Esophagus squamous epithelium (tissue), 4 donors: ENCODE results near the gene GFRA1.

Experiments
- POLR2A ChIP-seq, 4 donors: fragments of 450-650 bp; IDR thresholded peaks; one replicate each; pipeline ENCODE4 v1.6.1; 2017; ENCODE audit warnings: antibody characterized with exemption in 4 of 4, mild to moderate bottlenecking in 4 of 4, moderate library complexity in 3 of 4
- TF ChIP-seq, protein P1 (sequence below), 6 experiments: fragments of 450-650 bp in 4 of 6; fragments of 200-600 bp in 2 of 6; sonication (generic) in 2 of 6; IDR thresholded peaks; one replicate each; pipeline ENCODE4 v1.5.1; 2016 to 2019; ENCODE audit warnings: antibody characterized with exemption in 6 of 6, mild to moderate bottlenecking in 4 of 6, moderate library complexity in 4 of 6

DNA sequence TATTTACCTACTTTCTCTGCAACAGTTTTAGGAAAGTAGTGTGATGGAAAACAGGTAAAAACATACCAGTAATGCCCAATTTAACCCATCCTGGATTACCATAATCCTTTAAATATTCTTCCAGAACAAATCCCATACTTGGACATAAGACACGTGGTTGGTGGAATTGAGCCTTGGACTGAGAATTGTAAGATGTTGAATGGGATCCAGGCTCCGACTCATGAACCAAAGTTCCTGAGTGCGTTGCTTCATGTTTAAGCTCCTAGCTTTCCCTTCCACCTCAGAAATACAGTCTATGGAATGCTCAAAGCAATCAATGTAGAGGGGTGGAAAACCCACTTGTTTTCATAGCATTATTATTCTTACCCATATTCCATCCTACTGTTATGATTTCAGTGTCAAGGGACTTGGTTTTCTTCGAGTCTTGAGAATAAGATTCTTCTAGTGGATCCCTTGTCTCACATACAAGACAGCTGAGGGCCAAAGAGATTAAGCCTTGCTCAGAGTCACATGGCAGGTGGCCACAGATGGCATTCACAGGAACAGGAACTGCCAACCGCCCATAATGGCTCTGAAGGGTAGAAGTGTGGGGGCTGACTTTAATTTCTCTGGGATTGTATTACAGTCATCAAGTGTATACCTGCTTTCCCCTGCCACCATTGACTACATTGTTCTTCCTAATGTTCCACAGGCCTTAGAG lies 171.2 kb downstream of the GFRA1 start:
- TF ChIP-seq, protein P1, sequence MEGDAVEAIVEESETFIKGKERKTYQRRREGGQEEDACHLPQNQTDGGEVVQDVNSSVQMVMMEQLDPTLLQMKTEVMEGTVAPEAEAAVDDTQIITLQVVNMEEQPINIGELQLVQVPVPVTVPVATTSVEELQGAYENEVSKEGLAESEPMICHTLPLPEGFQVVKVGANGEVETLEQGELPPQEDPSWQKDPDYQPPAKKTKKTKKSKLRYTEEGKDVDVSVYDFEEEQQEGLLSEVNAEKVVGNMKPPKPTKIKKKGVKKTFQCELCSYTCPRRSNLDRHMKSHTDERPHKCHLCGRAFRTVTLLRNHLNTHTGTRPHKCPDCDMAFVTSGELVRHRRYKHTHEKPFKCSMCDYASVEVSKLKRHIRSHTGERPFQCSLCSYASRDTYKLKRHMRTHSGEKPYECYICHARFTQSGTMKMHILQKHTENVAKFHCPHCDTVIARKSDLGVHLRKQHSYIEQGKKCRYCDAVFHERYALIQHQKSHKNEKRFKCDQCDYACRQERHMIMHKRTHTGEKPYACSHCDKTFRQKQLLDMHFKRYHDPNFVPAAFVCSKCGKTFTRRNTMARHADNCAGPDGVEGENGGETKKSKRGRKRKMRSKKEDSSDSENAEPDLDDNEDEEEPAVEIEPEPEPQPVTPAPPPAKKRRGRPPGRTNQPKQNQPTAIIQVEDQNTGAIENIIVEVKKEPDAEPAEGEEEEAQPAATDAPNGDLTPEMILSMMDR (IDR thresholded peaks at IDR 0.05) = no peak
- TF ChIP-seq POLR2A (IDR thresholded peaks at IDR 0.05) = no peak
